SU-DHL-6 (cell line): ENCODE measurements around the gene WNT7B.

Experiments used
- H2AFZ ChIP-seq: fragments of 200-600 bp; sonication (generic); 2 replicates; pipeline ENCODE4 v1.6.1; 2014; ENCODE audit warnings: low read depth, mild to moderate bottlenecking, moderate library complexity, mixed read lengths, antibody characterized with exemption, low read length; ENCODE audit not compliant: severe bottlenecking
- H3F3A ChIP-seq: fragments of 200-600 bp; shearing (Covaris generic); 2 replicates; pipeline ENCODE4 v1.6.0; 2016; ENCODE audit warnings: antibody characterized with exemption, mild to moderate bottlenecking; ENCODE audit not compliant: insufficient read depth
- H3K27ac ChIP-seq: fragments of 200-600 bp; sonication (generic); 2 replicates; pipeline ENCODE4 v1.5.1; 2016; ENCODE audit warnings: low read depth, mild to moderate bottlenecking, low read length, moderate library complexity, mixed read lengths
- H3K27me3 ChIP-seq: fragments of 200-600 bp; sonication (generic), shearing (Covaris generic); 2 replicates; pipeline ENCODE4 v1.6.0; 2014; ENCODE audit warnings: mild to moderate bottlenecking, low read length
- H3K36me3 ChIP-seq: fragments of 200-600 bp; sonication (generic); 2 replicates; pipeline ENCODE4 v1.6.1; 2014; ENCODE audit warnings: mild to moderate bottlenecking, low read length, mixed read lengths
- H3K4me2 ChIP-seq: fragments of 300-600, 200-600 bp; shearing (Covaris generic), sonication (generic); 2 replicates; pipeline ENCODE4 v1.6.0; 2014; ENCODE audit warnings: low read length, low read depth, mild to moderate bottlenecking; ENCODE audit not compliant: poor library complexity, severe bottlenecking
- H3K4me3 ChIP-seq: fragments of 200-600 bp; sonication (generic); 2 replicates; pipeline ENCODE4 v1.5.1; 2014; ENCODE audit warnings: antibody characterized with exemption, low read length, mild to moderate bottlenecking, mixed read lengths; ENCODE audit not compliant: insufficient read depth, poor library complexity, severe bottlenecking
- H3K79me2 ChIP-seq: fragments of 200-600 bp; sonication (generic); 2 replicates; pipeline ENCODE4 v1.6.1; 2014; ENCODE audit warnings: mild to moderate bottlenecking, low read length, moderate library complexity; ENCODE audit not compliant: insufficient read depth
- H3K9ac ChIP-seq: fragments of 200-600 bp; sonication (generic); 2 replicates; pipeline ENCODE4 v1.7.0; 2014; ENCODE audit warnings: mild to moderate bottlenecking, low read length
- H3K9me2 ChIP-seq: fragments of 200-600 bp; sonication (generic); replicated peaks from 2 replicates; pipeline ENCODE4 v1.6.1; 2014; ENCODE audit warnings: low read length; ENCODE audit not compliant: insufficient read depth
- H3K9me3 ChIP-seq: fragments of 200-600 bp; sonication (generic); 2 replicates; pipeline ENCODE4 v1.6.1; 2014; ENCODE audit warnings: low read length, mixed read lengths; ENCODE audit not compliant: insufficient read depth
- H4K20me1 ChIP-seq: fragments of 200-600 bp; sonication (generic); 2 replicates; pipeline ENCODE4 v1.6.1; 2014; ENCODE audit warnings: low read depth, mild to moderate bottlenecking, antibody characterized with exemption, low read length, moderate library complexity, mixed read lengths
- CTCF ChIP-seq: fragments of 200-600 bp; sonication (generic); IDR thresholded peaks from one replicate; pipeline ENCODE4 v1.5.1; 2017; ENCODE audit warnings: antibody characterized with exemption, mild to moderate bottlenecking, low read length, moderate library complexity; ENCODE audit not compliant: insufficient read depth, poor library complexity, severe bottlenecking
- EZH2phosphoT487 ChIP-seq: fragments of 200-600 bp; sonication (generic), shearing (Covaris generic); conservative IDR thresholded peaks from 2 replicates; pipeline ENCODE4 v1.6.1; 2018; ENCODE audit warnings: mild to moderate bottlenecking, antibody characterized with exemption, low read length, moderate library complexity, mixed read lengths

WNT7B gene

DNA sequence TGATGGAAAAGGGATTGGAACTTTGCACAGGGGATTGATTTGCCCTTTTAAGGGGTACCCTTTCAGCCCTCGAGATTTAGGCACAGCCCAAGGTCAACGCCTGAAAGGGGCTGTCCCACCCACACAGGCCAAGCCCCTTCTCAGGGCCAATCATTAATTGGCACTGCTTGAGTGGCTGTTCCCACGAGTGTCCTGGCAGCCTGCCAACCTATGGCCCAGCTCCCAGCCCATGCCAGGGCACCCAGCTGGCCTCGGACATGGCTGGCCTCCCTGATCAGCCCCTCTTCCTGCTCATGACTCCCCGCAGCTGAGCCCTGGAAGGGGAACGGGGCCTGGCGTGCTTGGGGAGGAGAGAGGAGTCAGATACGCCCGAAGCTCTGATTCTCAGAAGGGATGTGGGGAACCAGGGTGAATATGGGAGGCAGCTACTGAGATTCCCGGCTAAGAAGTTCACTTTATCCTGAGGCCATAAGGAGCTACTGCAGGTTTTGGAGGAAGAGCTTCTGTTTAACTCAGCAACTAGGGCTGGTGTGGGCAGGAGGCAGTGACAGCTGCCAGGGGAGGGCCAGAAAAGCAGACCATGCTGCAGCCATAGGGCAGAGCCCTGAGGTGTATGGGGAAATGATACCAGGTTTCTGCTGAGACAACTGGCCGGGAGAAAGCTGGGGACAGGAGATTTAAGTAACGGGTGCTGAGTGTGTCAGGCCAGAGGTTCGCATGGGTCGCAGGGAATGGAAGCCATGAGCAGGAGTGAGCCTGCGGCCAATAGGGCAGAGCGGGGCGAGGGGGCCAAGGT, 30.0 kb downstream of the WNT7B start:
- Histone ChIP-seq H3K9me2 (no peaks in the 10 kb centered on the region), H3K27ac (no peak overlapping the region), H3F3A (no peaks in the 10 kb centered on the region), H4K20me1 (no peaks in the 10 kb centered on the region), H3K4me2 (no peak overlapping the region), H3K4me3 (no peak overlapping the region), H3K9me3 (no peaks in the 10 kb centered on the region), H3K36me3 (no peaks in the 10 kb centered on the region), H3K9ac (no peak overlapping the region), H3K27me3 (no peaks in the 10 kb centered on the region), H2AFZ (no peak overlapping the region), H3K79me2 (no peaks in the 10 kb centered on the region)
- TF ChIP-seq EZH2phosphoT487 = no peak
- TF ChIP-seq CTCF = no peak

DNA sequence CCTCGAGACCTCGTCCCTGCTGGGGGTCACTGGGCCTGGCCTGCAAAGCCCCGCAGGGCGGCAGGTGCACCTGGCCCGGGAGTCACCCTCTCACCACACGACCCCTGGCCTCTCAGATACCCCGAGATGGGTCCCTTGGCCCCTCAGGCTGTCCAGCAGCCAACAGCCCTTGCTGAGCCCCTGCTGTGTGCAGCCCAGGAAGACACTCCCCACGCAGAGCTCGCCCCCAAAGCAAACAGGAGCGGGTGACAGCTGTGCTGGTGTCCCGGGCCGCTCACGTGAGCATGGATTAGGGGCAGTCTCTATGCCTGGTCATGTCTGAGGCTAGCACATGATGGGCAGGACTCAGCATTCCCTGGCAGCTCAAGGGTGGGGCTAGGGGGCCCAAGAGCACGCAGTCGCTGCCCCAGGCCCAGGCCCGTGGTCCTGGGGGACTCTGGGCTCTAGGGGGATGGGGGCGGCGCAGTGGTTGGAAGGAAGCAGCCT, 31.3 kb downstream of the WNT7B start:
- Histone ChIP-seq H3K9me3 (no peaks in the 10 kb centered on the region), H3K9ac (no peak overlapping the region), H3F3A (no peaks in the 10 kb centered on the region), H3K79me2 (no peaks in the 10 kb centered on the region), H3K36me3 (no peaks in the 10 kb centered on the region), H4K20me1 (no peaks in the 10 kb centered on the region), H3K4me3 (no peak overlapping the region), H3K4me2 (no peak overlapping the region), H3K27ac (no peak overlapping the region), H3K9me2 (no peaks in the 10 kb centered on the region), H2AFZ (no peak overlapping the region), H3K27me3 (no peaks in the 10 kb centered on the region)
- TF ChIP-seq CTCF = no peak
- no peak for TF ChIP-seq EZH2phosphoT487

- Histone ChIP-seq H3K79me2 (no peaks in the 10 kb centered on the region), H2AFZ (no peak overlapping the region)
- TF ChIP-seq EZH2phosphoT487 = no peak
- TF ChIP-seq CTCF = no peak
Observed at GRCh38 chr22:45942787-45943493, 34.0 kb downstream of the WNT7B start.

More at GRCh38 chr22:45942787-45943493, 34.0 kb downstream of the WNT7B start:
- Histone ChIP-seq H4K20me1 (no peaks in the 10 kb centered on the region), H3K4me2 (no peak overlapping the region), H3K4me3 (no peak overlapping the region), H3K9me2 (no peaks in the 10 kb centered on the region), H3K27me3 (no peaks in the 10 kb centered on the region), H3K9me3 (no peaks in the 10 kb centered on the region), H3K36me3 (no peaks in the 10 kb centered on the region), H3K9ac (no peak overlapping the region), H3F3A (no peaks in the 10 kb centered on the region), H3K27ac (no peak overlapping the region)
